A673 (cell line): ENCODE results near the gene PDE11A. TPM values are rescaled to one million over a fixed set of nuclear protein-coding genes. Genes with fewer than 3 reads are reported as not detected.

Source experiments
- BruUV-seq: library from RNA; stranded (reverse); fragments of 400-500 nt; replicated peaks from 2 replicates; lab custom pipeline; 2021; lab: Mats Ljungman, UMichigan
- CTCF ChIA-PET: fragments of 300-600 bp; sonication (Branson Sonifier 250); formaldehyde crosslinking; loops from one replicate; lab custom pipeline; 2022; ENCODE audit warnings: antibody characterized with exemption; lab: Charles Lee
- POLR2A ChIA-PET: fragments of 300-600 bp; sonication (Branson Sonifier 250); formaldehyde crosslinking; loops from one replicate; lab custom pipeline; 2022; ENCODE audit warnings: antibody characterized with exemption; ENCODE audit not compliant: low non-redundant PET; lab: Charles Lee
- DNase-seq: peaks from one replicate; pipeline ENCODE4 v3.0.0-alpha.2; 2015; ENCODE audit warnings: low spot score
- H3K27ac ChIP-seq: fragments of 200-600 bp; sonication (generic); 2 replicates; pipeline ENCODE4 v1.5.1; 2016; ENCODE audit warnings: mixed run types, low read depth, mild to moderate bottlenecking, mixed read lengths, antibody characterized with exemption, low read length; ENCODE audit not compliant: poor library complexity, severe bottlenecking
- H3K27me3 ChIP-seq: fragments of 200-600 bp; sonication (generic); replicated peaks from 2 replicates; pipeline ENCODE4 v1.6.1; 2017; ENCODE audit warnings: mixed run types, low read depth, mild to moderate bottlenecking, mixed read lengths, antibody characterized with exemption, low read length; ENCODE audit not compliant: insufficient read depth, poor library complexity
- H3K36me3 ChIP-seq: fragments of 200-600 bp; sonication (generic); 2 replicates; pipeline ENCODE4 v1.6.1; 2016; ENCODE audit warnings: mixed run types, mild to moderate bottlenecking, mixed read lengths, antibody characterized with exemption, low read length; ENCODE audit not compliant: insufficient read depth, poor library complexity, severe bottlenecking
- H3K4me1 ChIP-seq: fragments of 200-600 bp; sonication (generic); 2 replicates; pipeline ENCODE4 v1.6.1; 2017; ENCODE audit warnings: mixed run types, mild to moderate bottlenecking, mixed read lengths, antibody characterized with exemption, low read length; ENCODE audit not compliant: insufficient read depth, poor library complexity, severe bottlenecking
- H3K4me3 ChIP-seq: fragments of 200-600 bp; sonication (generic); 2 replicates; pipeline ENCODE4 v1.5.1; 2016; ENCODE audit warnings: low read depth, mixed run types, mild to moderate bottlenecking, mixed read lengths, low read length; ENCODE audit not compliant: poor library complexity, severe bottlenecking
- H3K9me3 ChIP-seq: fragments of 200-600 bp; sonication (generic); 2 replicates; pipeline ENCODE4 v1.6.1; 2016; ENCODE audit warnings: mixed run types, low read depth, mild to moderate bottlenecking, mixed read lengths, antibody characterized with exemption, low read length; ENCODE audit not compliant: poor library complexity, severe bottlenecking
- EZH2 ChIP-seq: fragments of 200-600 bp; sonication (generic); IDR thresholded peaks from 2 replicates; pipeline ENCODE4 v1.6.1; 2017; ENCODE audit warnings: borderline replicate concordance, low read depth, mild to moderate bottlenecking, mixed read lengths, antibody characterized with exemption, low read length; ENCODE audit not compliant: poor library complexity, severe bottlenecking
- intact Hi-C: fragments of 100-400 bp; cut with micrococcal nuclease; formaldehyde crosslinking; loops from one replicate; pipeline ENCODE4 v1.10.0; 2022; ENCODE audit not compliant: unreplicated experiment
- total RNA-seq: library from RNA; stranded (reverse); gene quantifications from 2 replicates; pipeline ENCODE4 v1.2.3, GENCODE V29; 2021
- TF ChIP-seq, protein P1 (sequence below): fragments of 300-800, 200-600 bp; sonication (generic); conservative IDR thresholded peaks from 2 replicates; pipeline ENCODE4 v1.5.1; 2017; ENCODE audit warnings: low read depth, mild to moderate bottlenecking, antibody characterized with exemption, low read length, moderate library complexity, mixed read lengths

The PDE11A gene
- total RNA-seq, 1 experiment from 2014 or later, result not detected

DNA sequence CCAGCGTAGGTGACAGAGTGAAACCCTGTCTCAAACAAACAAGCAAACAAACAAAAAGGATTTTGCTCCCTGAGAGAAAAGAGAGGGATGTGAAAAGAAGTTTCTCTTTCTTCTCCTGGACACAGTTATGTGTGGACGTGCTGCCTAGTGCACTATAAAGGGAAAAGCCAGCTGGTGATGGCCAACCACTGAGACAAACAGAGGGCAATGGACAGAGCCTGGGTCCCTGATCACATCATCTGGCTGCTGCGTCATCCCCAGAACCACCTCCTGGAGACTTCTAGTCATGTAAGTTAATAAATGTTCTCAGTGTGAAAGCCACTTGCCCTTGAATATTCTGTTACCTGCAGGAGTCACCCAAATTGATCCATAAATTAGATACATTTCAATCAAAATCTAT lies 184.9 kb downstream of the PDE11A start:
- Histone ChIP-seq H3K27ac (no peak overlapping the region), H3K4me1 (no peaks in the 10 kb centered on the region), H3K9me3 (no peaks in the 10 kb centered on the region), H3K4me3 (no peak overlapping the region), H3K36me3 (no peaks in the 10 kb centered on the region), H3K27me3 (no peaks in the 10 kb centered on the region)
- TF ChIP-seq, protein P1, sequence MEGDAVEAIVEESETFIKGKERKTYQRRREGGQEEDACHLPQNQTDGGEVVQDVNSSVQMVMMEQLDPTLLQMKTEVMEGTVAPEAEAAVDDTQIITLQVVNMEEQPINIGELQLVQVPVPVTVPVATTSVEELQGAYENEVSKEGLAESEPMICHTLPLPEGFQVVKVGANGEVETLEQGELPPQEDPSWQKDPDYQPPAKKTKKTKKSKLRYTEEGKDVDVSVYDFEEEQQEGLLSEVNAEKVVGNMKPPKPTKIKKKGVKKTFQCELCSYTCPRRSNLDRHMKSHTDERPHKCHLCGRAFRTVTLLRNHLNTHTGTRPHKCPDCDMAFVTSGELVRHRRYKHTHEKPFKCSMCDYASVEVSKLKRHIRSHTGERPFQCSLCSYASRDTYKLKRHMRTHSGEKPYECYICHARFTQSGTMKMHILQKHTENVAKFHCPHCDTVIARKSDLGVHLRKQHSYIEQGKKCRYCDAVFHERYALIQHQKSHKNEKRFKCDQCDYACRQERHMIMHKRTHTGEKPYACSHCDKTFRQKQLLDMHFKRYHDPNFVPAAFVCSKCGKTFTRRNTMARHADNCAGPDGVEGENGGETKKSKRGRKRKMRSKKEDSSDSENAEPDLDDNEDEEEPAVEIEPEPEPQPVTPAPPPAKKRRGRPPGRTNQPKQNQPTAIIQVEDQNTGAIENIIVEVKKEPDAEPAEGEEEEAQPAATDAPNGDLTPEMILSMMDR, result no peak
- TF ChIP-seq EZH2, result no peak
- no peak for DNase-seq
- intact Hi-C loops, result no loop called here
- ChIA-PET POLR2A (no interaction called here), CTCF (no interaction called here)
- BruUV-seq, result no TSS peak

GRCh38 chr2:177886824-177887223 lies 185.8 kb downstream of the PDE11A start:
- H3K36me3 ChIP-seq, result no peaks in the 10 kb centered on the region
- TF ChIP-seq EZH2, result no peak
- TF ChIP-seq, protein P1, result no peak
- no TSS peak for BruUV-seq
- CTCF ChIA-PET, result no interaction called here
- H3K27me3 ChIP-seq, result no peaks in the 10 kb centered on the region
- POLR2A ChIA-PET, result no interaction called here
- DNase-seq, result no peak
- H3K27ac ChIP-seq, result no peak overlapping the region
- intact Hi-C loops, result no loop called here
- H3K4me3 ChIP-seq, result no peak overlapping the region
- H3K9me3 ChIP-seq, result no peaks in the 10 kb centered on the region
- no peaks in the 10 kb centered on the region for H3K4me1 ChIP-seq

GRCh38 chr2:177885828-177886466 lies 186.6 kb downstream of the PDE11A start:
- Histone ChIP-seq H3K9me3 (no peaks in the 10 kb centered on the region), H3K27me3 (no peaks in the 10 kb centered on the region), H3K36me3 (no peaks in the 10 kb centered on the region), H3K27ac (no peak overlapping the region), H3K4me3 (no peak overlapping the region), H3K4me1 (no peaks in the 10 kb centered on the region)
- TF ChIP-seq, protein P1, result no peak
- no peak for TF ChIP-seq EZH2
- intact Hi-C loops, result no loop called here
- no peak for DNase-seq
- ChIA-PET CTCF (no interaction called here), POLR2A (no interaction called here)
- BruUV-seq, result no TSS peak
